Ramos (cell line): ENCODE measurements around the gene ZC3H14.

Experiments used
- in situ Hi-C: fragments of 300-500 bp; cut with MboI; formaldehyde crosslinking; loops from one replicate; pipeline ENCODE4 v1.14.3; 2022; ENCODE audit warnings: low sequenced_read_pairs; ENCODE audit not compliant: unreplicated experiment

The ZC3H14 gene

GRCh38 chr14:88668448-88669116 is 105.7 kb downstream of the ZC3H14 start:
- in situ Hi-C loops: no loop called here

DNA sequence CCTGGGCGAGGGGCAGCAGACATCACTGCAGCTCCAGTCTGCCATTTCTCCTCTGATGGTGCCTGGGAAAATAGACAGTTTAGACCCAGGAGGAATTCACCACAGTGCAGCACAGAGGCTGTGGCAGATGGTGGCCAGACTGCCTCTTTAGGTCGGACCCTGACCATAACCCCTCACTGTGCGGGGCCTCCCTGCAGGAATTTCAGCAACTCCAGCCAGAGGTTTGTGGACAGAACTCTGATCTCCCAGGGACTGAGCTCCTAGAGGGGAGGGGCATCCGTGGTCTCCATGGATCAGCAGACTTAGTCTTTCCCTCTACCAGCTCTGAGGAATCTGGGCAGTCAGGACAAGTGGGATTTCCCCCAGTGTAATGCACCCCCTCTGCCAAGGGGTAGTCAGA is 106.5 kb downstream of the ZC3H14 start:
- in situ Hi-C loops: no loop called here
